Measurements from ENCODE around the gene ZC3H12A.

The ZC3H12A gene

DNA sequence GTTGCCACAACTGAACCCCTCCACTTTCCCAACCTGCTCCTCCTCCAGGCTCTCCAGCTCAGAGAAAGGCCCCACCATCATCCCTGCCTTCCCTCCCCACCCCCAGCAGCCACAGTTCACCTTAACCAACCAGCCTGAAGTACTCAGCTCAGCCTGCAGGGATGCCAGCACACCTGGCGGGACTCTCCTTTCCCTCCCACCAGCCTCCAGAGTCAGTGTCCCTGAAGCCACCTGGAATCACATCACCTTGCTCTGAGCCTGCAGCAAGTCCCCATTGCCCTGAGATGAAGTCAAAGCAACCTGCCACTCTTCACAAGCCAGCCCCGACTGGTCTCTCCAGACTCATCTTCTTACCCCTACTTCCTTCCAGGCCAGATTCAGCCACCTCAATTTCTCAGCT is 26.2 kb upstream of the ZC3H12A start:
- no peaks in the 10 kb centered on the region for H3K9me2 ChIP-seq (replicated peaks; ENCODE audit: low read depth, low read length)
- TF ChIP-seq, protein P1, sequence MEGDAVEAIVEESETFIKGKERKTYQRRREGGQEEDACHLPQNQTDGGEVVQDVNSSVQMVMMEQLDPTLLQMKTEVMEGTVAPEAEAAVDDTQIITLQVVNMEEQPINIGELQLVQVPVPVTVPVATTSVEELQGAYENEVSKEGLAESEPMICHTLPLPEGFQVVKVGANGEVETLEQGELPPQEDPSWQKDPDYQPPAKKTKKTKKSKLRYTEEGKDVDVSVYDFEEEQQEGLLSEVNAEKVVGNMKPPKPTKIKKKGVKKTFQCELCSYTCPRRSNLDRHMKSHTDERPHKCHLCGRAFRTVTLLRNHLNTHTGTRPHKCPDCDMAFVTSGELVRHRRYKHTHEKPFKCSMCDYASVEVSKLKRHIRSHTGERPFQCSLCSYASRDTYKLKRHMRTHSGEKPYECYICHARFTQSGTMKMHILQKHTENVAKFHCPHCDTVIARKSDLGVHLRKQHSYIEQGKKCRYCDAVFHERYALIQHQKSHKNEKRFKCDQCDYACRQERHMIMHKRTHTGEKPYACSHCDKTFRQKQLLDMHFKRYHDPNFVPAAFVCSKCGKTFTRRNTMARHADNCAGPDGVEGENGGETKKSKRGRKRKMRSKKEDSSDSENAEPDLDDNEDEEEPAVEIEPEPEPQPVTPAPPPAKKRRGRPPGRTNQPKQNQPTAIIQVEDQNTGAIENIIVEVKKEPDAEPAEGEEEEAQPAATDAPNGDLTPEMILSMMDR (conservative IDR thresholded peaks at IDR 0.05; ENCODE audit: low read length), result no peak
- TF ChIP-seq EZH2phosphoT487 (IDR thresholded peaks at IDR 0.05; ENCODE audit: borderline replicate concordance), result no peak
- no peak overlapping the region for H3K9ac ChIP-seq (ENCODE audit: low read depth, low read length, poor library complexity, severe bottlenecking)
- H4K20me1 ChIP-seq (ENCODE audit: insufficient read depth, low read length, poor library complexity, severe bottlenecking), result no peaks in the 10 kb centered on the region
- H3K9me3 ChIP-seq (ENCODE audit: insufficient read depth, low read depth, low read length), result no peaks in the 10 kb centered on the region
- no peaks in the 10 kb centered on the region for H3K79me2 ChIP-seq (ENCODE audit: insufficient read depth, low read length)
- H3K4me3 ChIP-seq (ENCODE audit: low read length, poor library complexity, severe bottlenecking), result no peak overlapping the region
- no peak overlapping the region for H3K4me2 ChIP-seq (ENCODE audit: low read depth, low read length, poor library complexity, severe bottlenecking)
- H2AFZ ChIP-seq (ENCODE audit: low read length), result no peak overlapping the region
- no peaks in the 10 kb centered on the region for H3K36me3 ChIP-seq (ENCODE audit: insufficient read depth, low read length)
- H3K4me1 ChIP-seq (ENCODE audit: insufficient read depth, low read length, poor library complexity, severe bottlenecking), result peaks cover 11% of the 10 kb centered on the region
- H3K27me3 ChIP-seq (ENCODE audit: insufficient read depth, low read length, poor library complexity, severe bottlenecking), result no peaks in the 10 kb centered on the region
- H3F3A ChIP-seq (ENCODE audit: low read depth), result no peaks in the 10 kb centered on the region

DNA sequence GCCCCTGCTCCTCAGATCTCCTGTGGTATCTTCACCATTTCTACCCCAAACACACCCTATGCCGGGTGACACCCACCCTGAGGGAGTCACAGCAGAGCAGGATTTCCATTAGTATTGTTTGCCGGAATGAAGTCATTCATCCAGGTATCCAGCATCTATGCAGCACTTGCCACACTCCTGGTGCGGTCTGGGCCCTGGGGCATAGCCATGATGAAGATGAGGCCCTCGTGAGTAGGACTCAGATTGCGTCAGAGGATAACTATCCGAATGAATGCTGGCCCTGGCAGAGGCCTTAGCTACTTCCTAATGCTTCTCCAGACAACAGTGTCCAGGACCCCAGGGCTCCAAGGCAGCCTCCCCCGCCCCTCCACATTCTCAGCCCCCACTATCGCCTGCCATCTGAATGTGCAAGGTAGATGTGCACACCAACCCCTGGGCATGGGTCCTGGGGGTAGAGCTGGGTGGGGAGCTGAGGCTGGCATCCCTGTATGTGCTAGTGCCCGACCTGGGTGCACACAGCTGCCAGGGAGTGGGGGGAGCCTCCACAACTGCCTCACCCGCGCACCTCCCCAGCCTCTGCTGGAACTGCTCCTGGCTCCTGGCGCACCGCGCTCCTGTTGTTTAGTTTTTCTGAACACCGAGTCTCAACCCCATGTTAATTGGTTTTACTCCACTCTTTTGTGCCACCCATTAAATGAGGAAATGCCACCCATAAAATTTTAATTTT is 25.5 kb upstream of the ZC3H12A start:
- Histone ChIP-seq H3K4me3 (ENCODE audit: low read length, poor library complexity, severe bottlenecking) (no peak overlapping the region), H3K4me2 (ENCODE audit: low read depth, low read length, poor library complexity, severe bottlenecking) (no peak overlapping the region), H3F3A (ENCODE audit: low read depth) (no peaks in the 10 kb centered on the region), H3K9me2 (replicated peaks; ENCODE audit: low read depth, low read length) (no peaks in the 10 kb centered on the region), H3K9me3 (ENCODE audit: insufficient read depth, low read depth, low read length) (no peaks in the 10 kb centered on the region), H3K4me1 (ENCODE audit: insufficient read depth, low read length, poor library complexity, severe bottlenecking) (peaks cover 11% of the 10 kb centered on the region), H4K20me1 (ENCODE audit: insufficient read depth, low read length, poor library complexity, severe bottlenecking) (no peaks in the 10 kb centered on the region), H3K9ac (ENCODE audit: low read depth, low read length, poor library complexity, severe bottlenecking) (no peak overlapping the region), H3K27me3 (ENCODE audit: insufficient read depth, low read length, poor library complexity, severe bottlenecking) (no peaks in the 10 kb centered on the region), H2AFZ (ENCODE audit: low read length) (no peak overlapping the region), H3K79me2 (ENCODE audit: insufficient read depth, low read length) (no peaks in the 10 kb centered on the region), H3K36me3 (ENCODE audit: insufficient read depth, low read length) (no peaks in the 10 kb centered on the region)
- TF ChIP-seq, protein P1 (conservative IDR thresholded peaks at IDR 0.05; ENCODE audit: low read length), result no peak
- no peak for TF ChIP-seq EZH2phosphoT487 (IDR thresholded peaks at IDR 0.05; ENCODE audit: borderline replicate concordance)

DNA sequence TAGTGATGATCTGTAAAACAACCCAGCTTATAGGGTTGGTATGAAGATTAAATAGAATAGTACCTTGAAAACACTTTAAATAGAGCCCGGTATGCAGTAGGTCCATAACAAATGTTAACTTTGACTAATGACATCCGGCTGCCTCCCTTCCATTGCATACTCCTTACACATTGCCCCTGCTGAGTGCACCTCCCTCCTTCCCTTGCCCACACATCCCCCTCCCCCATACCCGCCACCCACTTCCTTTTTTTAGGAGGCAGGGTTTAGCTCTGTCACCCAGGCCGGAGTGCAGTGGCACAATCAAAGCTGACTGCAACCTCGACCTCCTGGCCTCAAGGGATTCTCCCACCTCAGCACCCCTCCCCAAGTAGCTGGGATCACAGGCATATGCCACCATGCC is 24.4 kb upstream of the ZC3H12A start:
- Histone ChIP-seq H3K27me3 (ENCODE audit: insufficient read depth, low read length, poor library complexity, severe bottlenecking) (no peaks in the 10 kb centered on the region), H3K79me2 (ENCODE audit: insufficient read depth, low read length) (no peaks in the 10 kb centered on the region), H3K9me3 (ENCODE audit: insufficient read depth, low read depth, low read length) (no peaks in the 10 kb centered on the region), H4K20me1 (ENCODE audit: insufficient read depth, low read length, poor library complexity, severe bottlenecking) (no peaks in the 10 kb centered on the region), H2AFZ (ENCODE audit: low read length) (no peak overlapping the region), H3K4me1 (ENCODE audit: insufficient read depth, low read length, poor library complexity, severe bottlenecking) (peaks cover 11% of the 10 kb centered on the region), H3K9me2 (replicated peaks; ENCODE audit: low read depth, low read length) (no peaks in the 10 kb centered on the region), H3K9ac (ENCODE audit: low read depth, low read length, poor library complexity, severe bottlenecking) (no peak overlapping the region), H3K4me3 (ENCODE audit: low read length, poor library complexity, severe bottlenecking) (no peak overlapping the region), H3K4me2 (ENCODE audit: low read depth, low read length, poor library complexity, severe bottlenecking) (peak overlapping the region; percentile 52), H3F3A (ENCODE audit: low read depth) (no peaks in the 10 kb centered on the region), H3K36me3 (ENCODE audit: insufficient read depth, low read length) (no peaks in the 10 kb centered on the region)
- TF ChIP-seq, protein P1 (conservative IDR thresholded peaks at IDR 0.05; ENCODE audit: low read length), result no peak
- no peak for TF ChIP-seq EZH2phosphoT487 (IDR thresholded peaks at IDR 0.05; ENCODE audit: borderline replicate concordance)
